C4-2B (cell line): ENCODE measurements around the gene FGD5.

ENCODE experiments used
- ZFX ChIP-seq: fragments of 450-650 bp; IDR thresholded peaks from 2 replicates; pipeline ENCODE4 v1.6.1; 2017
- TF ChIP-seq, protein P1 (sequence below): fragments of 450-650 bp; conservative IDR thresholded peaks from 2 replicates; pipeline ENCODE4 v1.5.1; 2017; ENCODE audit warnings: mild to moderate bottlenecking

- TF ChIP-seq, protein P1, sequence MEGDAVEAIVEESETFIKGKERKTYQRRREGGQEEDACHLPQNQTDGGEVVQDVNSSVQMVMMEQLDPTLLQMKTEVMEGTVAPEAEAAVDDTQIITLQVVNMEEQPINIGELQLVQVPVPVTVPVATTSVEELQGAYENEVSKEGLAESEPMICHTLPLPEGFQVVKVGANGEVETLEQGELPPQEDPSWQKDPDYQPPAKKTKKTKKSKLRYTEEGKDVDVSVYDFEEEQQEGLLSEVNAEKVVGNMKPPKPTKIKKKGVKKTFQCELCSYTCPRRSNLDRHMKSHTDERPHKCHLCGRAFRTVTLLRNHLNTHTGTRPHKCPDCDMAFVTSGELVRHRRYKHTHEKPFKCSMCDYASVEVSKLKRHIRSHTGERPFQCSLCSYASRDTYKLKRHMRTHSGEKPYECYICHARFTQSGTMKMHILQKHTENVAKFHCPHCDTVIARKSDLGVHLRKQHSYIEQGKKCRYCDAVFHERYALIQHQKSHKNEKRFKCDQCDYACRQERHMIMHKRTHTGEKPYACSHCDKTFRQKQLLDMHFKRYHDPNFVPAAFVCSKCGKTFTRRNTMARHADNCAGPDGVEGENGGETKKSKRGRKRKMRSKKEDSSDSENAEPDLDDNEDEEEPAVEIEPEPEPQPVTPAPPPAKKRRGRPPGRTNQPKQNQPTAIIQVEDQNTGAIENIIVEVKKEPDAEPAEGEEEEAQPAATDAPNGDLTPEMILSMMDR: no peak
- TF ChIP-seq ZFX: no peak
Measured at GRCh38 chr3:14801668-14802380, 16.9 kb upstream of the FGD5 start.
